Karpas-422 (cell line): ENCODE measurements around the gene E2F1. TPM values are rescaled to one million over a fixed set of nuclear protein-coding genes. Genes with fewer than 3 reads are reported as not detected.

ENCODE experiments used
- DNase-seq: peaks from one replicate; pipeline ENCODE4 v3.0.0-alpha.2; 2015
- H2AFZ ChIP-seq: fragments of 200-600 bp; sonication (generic); 2 replicates; pipeline ENCODE4 v1.6.1; 2014; ENCODE audit warnings: antibody characterized with exemption, low read length, mixed read lengths
- H3K27ac ChIP-seq: fragments of 200-600 bp; sonication (generic); 2 replicates; pipeline ENCODE4 v1.5.1; 2014; ENCODE audit warnings: mild to moderate bottlenecking, low read length, moderate library complexity
- H3K27me3 ChIP-seq: fragments of 200-600 bp; sonication (generic); 2 replicates; pipeline ENCODE4 v1.6.1; 2014; ENCODE audit warnings: low read length, mixed read lengths
- H3K36me3 ChIP-seq: fragments of 200-600 bp; sonication (generic); 2 replicates; pipeline ENCODE4 v1.6.1; 2014; ENCODE audit warnings: low read length, mixed read lengths; ENCODE audit not compliant: insufficient read depth
- H3K4me1 ChIP-seq: fragments of 200-600 bp; sonication (generic); 2 replicates; pipeline ENCODE4 v1.6.1; 2014; ENCODE audit warnings: mild to moderate bottlenecking, low read length, mixed read lengths
- H3K4me2 ChIP-seq: fragments of 200-600 bp; sonication (generic); 2 replicates; pipeline ENCODE4 v1.6.1; 2014; ENCODE audit warnings: low read length, low read depth, mild to moderate bottlenecking; ENCODE audit not compliant: poor library complexity, severe bottlenecking
- H3K4me3 ChIP-seq: fragments of 200-600 bp; sonication (generic); 2 replicates; pipeline ENCODE4 v1.5.1; 2014; ENCODE audit warnings: mild to moderate bottlenecking, antibody characterized with exemption, low read length, mixed read lengths
- H3K79me2 ChIP-seq: fragments of 200-600 bp; sonication (generic); 2 replicates; pipeline ENCODE4 v1.6.1; 2014; ENCODE audit warnings: mild to moderate bottlenecking, low read length, mixed read lengths
- H3K9ac ChIP-seq: fragments of 200-600 bp; sonication (generic); 2 replicates; pipeline ENCODE4 v1.6.0; 2014; ENCODE audit warnings: low read length
- H3K9me2 ChIP-seq: fragments of 200-600 bp; sonication (generic), shearing (Covaris generic); replicated peaks from 2 replicates; pipeline ENCODE4 v1.6.0; 2014; ENCODE audit warnings: mild to moderate bottlenecking, low read length, moderate library complexity; ENCODE audit not compliant: insufficient read depth
- H3K9me3 ChIP-seq: fragments of 300-700, 200-600 bp; sonication (generic); 2 replicates; pipeline ENCODE4 v1.6.1; 2014; ENCODE audit warnings: low read length, mixed read lengths
- H4K20me1 ChIP-seq: fragments of 200-600 bp; sonication (generic); 2 replicates; pipeline ENCODE4 v1.6.1; 2014; ENCODE audit warnings: mild to moderate bottlenecking, antibody characterized with exemption, low read length, low read depth; ENCODE audit not compliant: insufficient read depth
- total RNA-seq: library from RNA; depleted of rRNA; stranded (reverse); fragments of >200 nt; shearing (Covaris generic); gene quantifications from 2 replicates; pipeline ENCODE4 v1.2.3, GENCODE V29; 2014; ENCODE audit warnings: low replicate concordance

E2F1 gene
- total RNA-seq, 1 experiment from 2014 or later, result 19.2 TPM

DNA sequence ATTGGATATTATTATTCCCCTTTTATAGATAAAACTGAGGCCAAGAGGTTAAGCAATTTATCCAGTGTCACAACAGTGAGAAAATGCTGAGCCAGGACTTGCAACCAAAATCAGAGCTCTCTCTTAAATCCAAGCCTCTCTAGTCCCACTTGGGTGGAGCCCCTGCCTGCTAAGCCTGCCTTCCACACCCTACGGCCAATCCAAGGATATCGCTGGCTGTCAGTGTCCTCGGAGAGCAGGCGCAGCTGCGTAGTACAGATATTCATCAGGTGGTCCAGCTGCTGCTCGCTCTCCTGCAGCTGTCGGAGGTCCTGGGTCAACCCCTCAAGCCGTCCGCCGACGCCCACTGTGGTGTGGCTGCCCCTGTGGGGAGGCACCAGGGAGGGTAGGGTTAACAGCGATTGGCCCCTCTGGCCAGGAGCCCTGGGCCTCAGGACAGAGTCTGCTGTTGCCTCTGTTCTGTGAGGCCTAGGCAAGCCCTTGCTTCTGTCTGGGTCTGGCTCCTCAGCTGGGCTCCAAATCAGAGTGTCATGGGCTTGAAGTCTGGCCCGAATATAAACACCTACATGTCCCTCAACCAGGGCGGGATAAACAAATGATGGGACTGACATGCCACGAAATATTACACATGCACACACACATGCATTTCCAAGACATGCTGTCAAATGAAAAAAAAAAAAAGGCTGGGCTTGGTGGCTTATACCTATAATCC is 8.0 kb downstream of the E2F1 start:
- Histone ChIP-seq H4K20me1 (no peaks in the 10 kb centered on the region), H2AFZ (no peak overlapping the region), H3K4me2 (no peak overlapping the region), H3K27ac (peak overlapping the region; percentile 92), H3K79me2 (peaks cover 40% of the 10 kb centered on the region), H3K9me3 (no peaks in the 10 kb centered on the region), H3K4me3 (no peak overlapping the region), H3K9ac (no peak overlapping the region), H3K27me3 (no peaks in the 10 kb centered on the region), H3K4me1 (peaks cover 64% of the 10 kb centered on the region), H3K36me3 (no peaks in the 10 kb centered on the region), H3K9me2 (no peaks in the 10 kb centered on the region)
- DNase-seq, result no peak

DNA sequence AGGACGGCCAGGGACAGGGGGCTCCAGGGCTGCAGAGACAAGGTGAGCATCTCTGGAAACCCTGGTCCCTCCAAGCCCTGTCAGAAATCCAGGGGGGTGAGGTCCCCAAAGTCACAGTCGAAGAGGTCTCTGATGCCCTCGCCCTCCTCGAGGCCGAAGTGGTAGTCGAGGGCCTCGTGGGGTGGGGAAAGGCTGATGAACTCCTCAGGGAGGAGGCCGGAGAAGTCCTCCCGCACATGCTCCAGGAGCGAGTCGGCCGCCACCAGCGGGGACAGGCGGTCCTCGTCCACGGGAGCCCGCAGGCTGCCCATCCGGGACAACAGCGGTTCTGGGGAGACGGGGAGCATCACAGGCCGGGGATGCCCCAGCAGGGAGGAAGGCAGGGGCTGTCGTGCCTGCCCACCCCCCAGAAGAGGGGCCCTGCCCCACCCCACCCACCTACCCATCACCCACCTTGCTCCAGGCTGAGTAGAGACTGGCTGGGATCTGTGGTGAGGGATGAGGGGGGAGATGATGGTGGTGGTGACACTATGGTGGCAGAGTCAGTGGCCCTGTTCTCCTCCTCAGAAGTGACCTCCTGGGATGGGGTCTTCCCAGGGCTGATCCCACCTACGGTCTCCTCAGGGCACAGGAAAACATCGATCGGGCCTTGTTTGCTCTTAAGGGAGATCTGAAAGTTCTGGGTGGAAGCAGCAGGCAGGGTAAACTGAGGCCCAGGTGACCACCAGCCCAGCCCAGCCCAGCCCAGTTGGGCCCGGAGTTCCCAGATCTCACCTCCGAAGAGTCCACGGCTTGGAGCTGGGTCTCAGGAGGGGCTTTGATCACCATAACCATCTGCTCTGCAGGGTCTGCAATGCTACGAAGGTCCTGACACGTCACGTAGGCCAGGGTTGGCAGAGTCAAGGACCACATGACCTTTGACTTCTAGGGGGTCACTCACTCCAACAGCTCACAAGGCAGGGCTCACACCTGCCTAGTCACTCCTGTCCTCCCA is 9.2 kb downstream of the E2F1 start:
- H4K20me1 ChIP-seq, result no peaks in the 10 kb centered on the region
- H3K4me2 ChIP-seq, result no peak overlapping the region
- peaks cover 64% of the 10 kb centered on the region for H3K4me1 ChIP-seq
- peaks cover 5% of the 10 kb centered on the region; the same call in 1 of the 2 replicates for H3K36me3 ChIP-seq
- no peaks in the 10 kb centered on the region for H3K9me2 ChIP-seq
- H3K27me3 ChIP-seq, result no peaks in the 10 kb centered on the region
- DNase-seq, result no peak
- no peak overlapping the region for H2AFZ ChIP-seq
- no peak overlapping the region for H3K4me3 ChIP-seq
- H3K9ac ChIP-seq, result no peak overlapping the region
- H3K9me3 ChIP-seq, result no peaks in the 10 kb centered on the region
- peaks cover 40% of the 10 kb centered on the region for H3K79me2 ChIP-seq
- no peak overlapping the region for H3K27ac ChIP-seq

DNA sequence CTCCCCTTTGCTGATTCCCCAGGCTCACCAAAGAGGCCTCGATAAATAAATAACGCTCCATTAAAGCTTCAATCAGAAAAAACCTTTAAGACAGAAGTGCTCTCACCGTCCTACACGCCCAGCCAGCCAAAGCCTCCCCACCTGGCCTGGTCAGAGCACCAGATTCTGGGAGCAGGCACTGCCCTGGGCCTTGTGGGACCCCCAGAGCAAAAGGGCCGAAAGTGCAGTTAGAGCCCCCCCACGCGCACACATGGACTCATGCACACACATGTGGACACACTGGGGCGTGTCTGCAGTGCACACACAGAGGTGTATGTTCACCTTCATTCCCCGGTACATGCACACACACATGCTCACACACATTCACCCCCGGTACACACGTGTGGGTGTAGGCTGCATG is 10.1 kb downstream of the E2F1 start:
- Histone ChIP-seq H3K9me2 (no peaks in the 10 kb centered on the region), H3K9me3 (no peaks in the 10 kb centered on the region), H4K20me1 (no peaks in the 10 kb centered on the region), H3K9ac (no peak overlapping the region), H3K4me3 (no peak overlapping the region), H3K27ac (peak overlapping the region; percentile 85), H2AFZ (no peak overlapping the region), H3K4me2 (no peak overlapping the region), H3K27me3 (no peaks in the 10 kb centered on the region), H3K4me1 (peaks cover 64% of the 10 kb centered on the region), H3K36me3 (peaks cover 12% of the 10 kb centered on the region; the same call in 1 of the 2 replicates), H3K79me2 (peaks cover 39% of the 10 kb centered on the region)
- no peak for DNase-seq

DNA sequence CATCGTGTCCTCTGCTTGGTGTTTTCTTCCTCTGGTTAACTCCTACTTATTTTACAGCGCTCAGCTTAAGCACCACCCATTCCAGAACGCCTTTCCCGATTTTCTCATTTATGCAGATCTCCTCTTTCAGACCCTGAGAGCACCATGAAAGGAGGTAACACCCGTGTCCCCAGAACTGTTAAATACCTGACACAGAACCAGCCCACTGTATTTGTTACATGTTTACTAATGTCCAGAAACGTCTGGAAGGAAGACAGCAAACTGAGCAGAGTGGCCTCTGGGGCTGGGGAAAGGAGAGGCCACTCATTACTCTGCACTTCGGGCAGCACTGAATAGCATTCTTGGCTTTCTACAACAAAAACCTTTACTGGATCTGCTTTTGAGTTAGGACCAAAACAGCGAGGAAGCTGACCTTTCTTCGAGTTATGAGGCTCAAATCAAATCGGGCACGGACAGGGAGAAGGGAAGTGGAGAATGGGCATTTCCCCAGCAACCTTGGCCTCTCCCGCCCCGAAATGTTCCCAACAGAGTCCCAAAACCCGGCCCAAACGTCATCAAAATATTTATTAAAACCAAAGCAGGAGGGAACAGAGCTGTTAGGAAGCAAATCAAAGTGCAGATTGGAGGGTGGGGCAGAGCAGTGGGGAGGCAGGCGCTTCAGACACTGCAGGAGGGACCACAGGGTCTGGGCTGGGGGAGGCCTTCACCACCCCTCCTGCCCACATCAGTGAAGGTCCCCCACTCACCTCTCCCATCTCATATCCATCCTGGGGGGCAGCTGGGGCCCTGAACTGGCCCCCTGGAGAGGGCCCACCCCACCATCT is 10.8 kb downstream of the E2F1 start:
- Histone ChIP-seq H3K9me2 (no peaks in the 10 kb centered on the region), H3K27ac (peak overlapping the region; percentile 85), H3K4me2 (peak overlapping the region; percentile 88), H3K79me2 (peaks cover 34% of the 10 kb centered on the region), H3K27me3 (no peaks in the 10 kb centered on the region), H3K36me3 (peaks cover 16% of the 10 kb centered on the region; the same call in 1 of the 2 replicates), H2AFZ (no peak overlapping the region), H3K9ac (peak overlapping the region; percentile 89), H4K20me1 (no peaks in the 10 kb centered on the region), H3K4me3 (peak overlapping the region; percentile 80; the same call in 1 of the 2 replicates), H3K9me3 (no peaks in the 10 kb centered on the region), H3K4me1 (peaks cover 64% of the 10 kb centered on the region)
- no peak for DNase-seq

DNA sequence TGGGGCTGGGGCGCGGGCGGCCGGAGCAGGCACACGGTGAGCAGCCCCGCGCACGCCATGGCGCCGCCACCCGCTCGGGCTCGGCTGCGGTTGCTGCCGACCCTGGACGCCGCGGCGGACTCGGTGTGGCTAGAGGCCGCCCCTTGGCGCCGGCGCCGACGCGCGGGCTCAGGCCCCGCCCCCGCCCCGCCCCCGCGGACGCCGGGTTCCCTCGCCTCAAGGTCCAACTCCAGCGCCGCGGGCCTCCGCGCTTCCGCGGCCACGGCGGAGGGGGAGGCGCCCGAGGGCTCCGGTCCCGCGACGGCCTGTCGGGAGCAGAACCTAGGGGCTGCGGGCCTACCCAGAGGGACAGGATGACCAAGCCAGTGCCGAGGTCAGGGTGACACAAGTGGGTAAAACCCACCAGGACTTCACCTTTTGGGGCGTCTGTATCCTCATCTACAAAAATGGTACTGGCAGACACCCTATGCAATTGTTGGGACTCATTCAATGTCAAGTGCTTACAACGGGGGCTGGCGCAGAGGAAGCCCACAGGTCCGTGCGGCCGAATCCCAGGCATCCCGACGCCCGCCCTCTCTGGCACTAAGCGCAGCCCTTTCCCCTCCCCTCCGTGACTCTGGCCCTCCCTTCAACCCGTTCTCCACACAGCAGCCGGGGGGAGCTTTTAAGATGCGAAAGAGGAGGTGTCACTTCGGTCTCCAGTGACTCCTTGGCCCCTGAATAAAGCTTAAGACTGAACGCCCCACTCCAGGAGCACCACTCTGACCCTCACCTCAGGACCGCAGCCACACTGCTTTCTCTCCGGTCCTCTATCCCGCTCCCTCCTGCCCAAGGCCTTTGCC is 11.7 kb downstream of the E2F1 start, which contains the start of gene NECAB3:
Gene NECAB3, minus strand, starts transcription at position 135 of the 842 bp plus-strand sequence. Its CDS starts 76 bp downstream, at position 59.
- Histone ChIP-seq H2AFZ (peak within 1 kb of the TSS; percentile 14; the same call in 1 of the 2 replicates), H3K9me2 (no peaks in the 10 kb centered on the region), H3K4me2 (peak within 1 kb of the TSS; percentile 88), H3K79me2 (peaks cover 30% of the 10 kb centered on the region), H3K9ac (peak within 1 kb of the TSS; percentile 89), H3K27ac (peak within 1 kb of the TSS; percentile 89), H3K9me3 (no peaks in the 10 kb centered on the region), H3K27me3 (no peaks in the 10 kb centered on the region), H4K20me1 (no peaks in the 10 kb centered on the region), H3K36me3 (peaks cover 16% of the 10 kb centered on the region; the same call in 1 of the 2 replicates), H3K4me1 (peaks cover 64% of the 10 kb centered on the region), H3K4me3 (peak within 1 kb of the TSS; percentile 80)
- peak; percentile 90 for DNase-seq

DNA sequence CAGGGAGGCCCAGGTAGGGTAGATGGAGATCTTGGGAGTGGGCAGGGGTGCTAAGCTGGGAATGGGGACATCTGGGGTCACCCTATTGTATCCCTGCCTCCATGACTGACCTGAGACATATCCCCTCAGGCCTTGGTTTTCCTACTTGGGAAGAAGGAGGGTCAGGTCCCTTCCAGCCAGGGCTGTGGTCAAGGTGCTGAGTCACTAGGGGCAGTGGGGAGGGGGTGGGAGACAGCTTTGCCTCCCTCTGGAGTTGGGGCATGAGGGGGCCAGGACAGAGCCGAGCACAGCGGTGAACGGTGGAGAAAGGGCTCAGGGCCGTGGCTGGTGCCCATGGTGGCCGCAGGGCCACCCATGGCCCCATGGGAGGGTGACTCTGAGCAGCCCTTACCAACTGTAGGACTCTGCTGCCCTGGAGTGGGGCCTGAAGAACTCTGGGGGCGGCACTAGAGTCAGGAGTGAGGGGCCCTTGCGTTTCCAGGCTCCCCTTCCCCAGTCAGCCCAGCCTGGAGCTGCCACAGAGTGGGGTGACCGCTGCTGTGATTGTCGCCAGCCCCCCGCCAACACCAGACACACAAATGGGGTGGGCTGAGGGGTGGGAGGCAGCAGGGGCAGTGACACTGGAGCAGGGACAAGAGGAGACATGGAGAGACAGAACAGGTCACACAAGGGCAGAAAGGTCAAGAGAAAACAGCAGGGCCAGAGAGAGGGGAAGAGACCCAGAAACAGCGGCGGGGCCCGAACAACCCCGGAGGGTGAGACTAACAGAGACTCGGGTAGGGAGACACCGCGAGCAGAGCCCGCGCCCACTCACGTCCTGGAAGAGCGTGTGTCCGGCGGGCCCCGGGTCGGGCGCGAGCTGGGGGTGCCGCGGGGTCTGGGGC is 12.5 kb downstream of the E2F1 start:
- H3K9ac ChIP-seq, result peak overlapping the region; percentile 89
- no peak overlapping the region for H2AFZ ChIP-seq
- no peak for DNase-seq
- H3K4me2 ChIP-seq, result peak overlapping the region; percentile 88
- H3K4me3 ChIP-seq, result peak overlapping the region; percentile 80
- H3K27me3 ChIP-seq, result no peaks in the 10 kb centered on the region
- H3K36me3 ChIP-seq, result peaks cover 16% of the 10 kb centered on the region; the same call in 1 of the 2 replicates
- peak overlapping the region; percentile 89 for H3K27ac ChIP-seq
- no peaks in the 10 kb centered on the region for H3K9me3 ChIP-seq
- no peaks in the 10 kb centered on the region for H4K20me1 ChIP-seq
- H3K79me2 ChIP-seq, result peaks cover 30% of the 10 kb centered on the region
- no peaks in the 10 kb centered on the region for H3K9me2 ChIP-seq
- H3K4me1 ChIP-seq, result peaks cover 65% of the 10 kb centered on the region
